Mesenteric fat pad (tissue), 1 donor: ENCODE data around the gene PTPN3. TPM values are rescaled to one million over a fixed set of nuclear protein-coding genes. Genes with fewer than 3 reads are reported as not detected.

ENCODE experiments used
- DNase-seq: peaks from one replicate; pipeline ENCODE4 v3.0.0-alpha.2; 2020; ENCODE audit warnings: low spot score
- total RNA-seq: library from RNA; stranded (reverse); fragmentation: NEBNext Ultra II Directional; extraction: Animal tissue kit (Norgen Biotek cat#: 25700); gene quantifications from one replicate; pipeline ENCODE4 v1.2.1, GENCODE V29; 2021
- donor health status: DM: yes; HTN: yes; CAD: no.

PTPN3 gene
- total RNA-seq, 1 donor from 2014 or later = 6.3 TPM

- no peak for DNase-seq
Observed at GRCh38 chr9:109453210-109453842, 44.8 kb downstream of the PTPN3 start.

- no peak for DNase-seq
Observed at GRCh38 chr9:109452761-109453160, 45.3 kb downstream of the PTPN3 start.

GRCh38 chr9:109451311-109452025 lies 46.6 kb downstream of the PTPN3 start:
- no peak for DNase-seq

- no peak for DNase-seq
Observed at GRCh38 chr9:109450346-109450745, 47.8 kb downstream of the PTPN3 start.

- no peak for DNase-seq
Observed at GRCh38 chr9:109449036-109449798, 48.9 kb downstream of the PTPN3 start.

- DNase-seq = no peak
Observed at GRCh38 chr9:109448223-109448622, 49.9 kb downstream of the PTPN3 start.

- DNase-seq = no peak
Observed at GRCh38 chr9:109447329-109448076, 50.6 kb downstream of the PTPN3 start.

GRCh38 chr9:109444771-109445320 lies 53.3 kb downstream of the PTPN3 start:
- no peak for DNase-seq

GRCh38 chr9:109442716-109443115 lies 55.4 kb downstream of the PTPN3 start:
- DNase-seq = no peak

GRCh38 chr9:109441296-109441695 lies 56.8 kb downstream of the PTPN3 start:
- DNase-seq = no peak

GRCh38 chr9:109440797-109441287 lies 57.3 kb downstream of the PTPN3 start:
- no peak for DNase-seq

GRCh38 chr9:109440117-109440515 lies 58.0 kb downstream of the PTPN3 start:
- DNase-seq = no peak

GRCh38 chr9:109439378-109440116 lies 58.6 kb downstream of the PTPN3 start:
- DNase-seq = no peak

GRCh38 chr9:109437286-109437685 lies 60.8 kb downstream of the PTPN3 start:
- no peak for DNase-seq

GRCh38 chr9:109436071-109436470 lies 62.0 kb downstream of the PTPN3 start:
- DNase-seq = no peak

GRCh38 chr9:109433476-109433875 lies 64.6 kb downstream of the PTPN3 start:
- DNase-seq = no peak

GRCh38 chr9:109430231-109430630 lies 67.9 kb downstream of the PTPN3 start:
- DNase-seq = no peak

GRCh38 chr9:109428854-109429253 lies 69.3 kb downstream of the PTPN3 start:
- no peak for DNase-seq

GRCh38 chr9:109427886-109428285 lies 70.2 kb downstream of the PTPN3 start:
- DNase-seq = no peak
